ENCODE measurements around the gene IPMK.
A peak's percentile ranks its signal among the peaks of the same experiment; 100 is the strongest.
"Not testable (repeated sequence)": the region's sequence is repeated elsewhere in the genome, so short reads cannot be mapped to it uniquely, and the experiment has no call there.

Gene IPMK

DNA sequence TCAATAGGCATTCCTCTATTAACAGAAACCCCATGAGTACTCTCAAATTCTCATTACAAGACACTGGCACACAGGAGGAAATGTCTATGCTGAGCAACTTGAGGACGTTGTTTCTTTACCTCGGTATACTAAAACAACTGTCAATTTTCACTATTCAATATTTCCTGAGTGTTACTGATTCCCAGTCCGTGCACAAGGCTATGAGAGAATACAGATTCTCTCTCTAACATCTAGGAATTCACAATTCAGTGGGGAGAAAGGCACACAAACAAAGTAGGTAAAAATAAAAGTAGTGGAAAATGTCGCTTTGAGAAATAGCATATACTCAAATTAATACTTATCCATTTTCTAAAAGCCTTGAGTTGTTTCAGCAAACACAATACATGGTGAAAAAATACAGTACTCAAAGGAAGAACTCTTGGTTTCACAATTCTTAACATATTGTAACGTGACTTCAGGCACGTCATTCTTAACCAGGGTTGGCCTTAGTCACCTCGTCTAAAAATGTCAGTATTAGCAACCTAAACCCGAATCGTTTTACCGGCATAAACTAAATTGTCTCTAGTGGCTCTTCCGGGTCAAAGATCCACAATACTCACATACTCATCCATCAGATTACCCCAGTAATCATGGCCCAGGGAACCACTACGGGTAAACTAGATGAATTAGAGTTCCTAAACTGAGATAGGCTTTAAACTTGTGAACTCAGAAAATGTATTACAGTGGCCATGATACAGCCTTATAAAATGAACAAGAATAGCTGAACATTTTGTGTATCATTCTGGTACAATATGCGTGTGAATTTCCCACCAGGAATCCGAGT lies 1.5 kb downstream of the IPMK start:
- H3K9ac ChIP-seq (ENCODE audit: low read length) = peak overlapping the region; percentile 11
- no peaks in the 10 kb centered on the region for H3K9me3 ChIP-seq (ENCODE audit: control insufficient read depth, low read depth, low read length)
- H3K4me1 ChIP-seq (ENCODE audit: control insufficient read depth, low read depth, low read length) = peaks cover 30% of the 10 kb centered on the region
- no peaks in the 10 kb centered on the region for H3K36me3 ChIP-seq (ENCODE audit: control insufficient read depth, low read depth, low read length)
- no peak overlapping the region for H3K27ac ChIP-seq (ENCODE audit: low read length)
- H3K4me3 ChIP-seq (ENCODE audit: low read length) = peak overlapping the region; percentile 95
- peaks cover 19% of the 10 kb centered on the region for H3K27me3 ChIP-seq (ENCODE audit: control insufficient read depth, insufficient read depth, low read length)

DNA sequence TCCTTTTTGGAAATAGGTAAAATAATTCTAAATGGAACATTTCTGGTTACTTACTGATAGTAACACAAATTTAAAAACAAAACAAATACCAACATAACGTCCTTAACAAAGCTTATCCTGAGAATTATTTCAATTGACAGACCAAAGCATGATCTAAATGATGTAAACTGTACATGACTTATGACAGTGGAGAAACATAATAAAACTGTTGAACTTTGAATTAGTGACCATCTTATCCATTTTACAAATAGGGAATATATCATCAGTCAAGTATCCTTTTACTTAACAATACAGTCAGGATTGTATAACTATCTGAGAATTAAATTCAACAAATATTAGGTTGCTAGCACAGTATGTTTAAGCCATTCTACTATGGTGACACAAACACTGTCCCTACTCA lies 2.4 kb downstream of the IPMK start:
- peak overlapping the region; percentile 22 for H3K4me3 ChIP-seq (ENCODE audit: low read length)
- peaks cover 15% of the 10 kb centered on the region for H3K27me3 ChIP-seq (ENCODE audit: control insufficient read depth, insufficient read depth, low read length)
- H3K4me1 ChIP-seq (ENCODE audit: control insufficient read depth, low read depth, low read length) = peaks cover 26% of the 10 kb centered on the region
- no peaks in the 10 kb centered on the region for H3K9me3 ChIP-seq (ENCODE audit: control insufficient read depth, low read depth, low read length)
- H3K9ac ChIP-seq (ENCODE audit: low read length) = no peak overlapping the region
- H3K36me3 ChIP-seq (ENCODE audit: control insufficient read depth, low read depth, low read length) = no peaks in the 10 kb centered on the region
- H3K27ac ChIP-seq (ENCODE audit: low read length) = no peak overlapping the region

DNA sequence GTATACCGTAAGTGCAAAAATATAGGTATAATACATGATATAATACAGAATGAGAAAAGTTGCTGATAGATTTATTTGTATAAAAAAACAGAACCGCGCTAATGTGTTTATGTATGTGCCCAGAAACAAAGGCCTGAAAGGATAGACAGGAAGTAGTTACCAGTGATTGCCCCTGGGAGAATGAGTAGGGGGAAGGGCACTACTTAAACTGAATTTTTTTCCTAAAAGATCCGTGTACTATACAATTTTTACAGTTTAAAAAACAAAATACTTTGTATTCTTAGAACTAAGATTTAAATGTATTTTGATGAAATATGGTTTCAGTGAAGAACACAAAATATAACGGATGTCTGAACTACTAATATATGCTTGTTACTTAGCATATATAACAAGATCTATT lies 2.9 kb downstream of the IPMK start:
- Histone ChIP-seq H3K9ac (ENCODE audit: low read length) (no peak overlapping the region), H3K27ac (ENCODE audit: low read length) (no peak overlapping the region), H3K4me3 (ENCODE audit: low read length) (peak overlapping the region; percentile 22), H3K9me3 (ENCODE audit: control insufficient read depth, low read depth, low read length) (no peaks in the 10 kb centered on the region), H3K4me1 (ENCODE audit: control insufficient read depth, low read depth, low read length) (peaks cover 23% of the 10 kb centered on the region), H3K27me3 (ENCODE audit: control insufficient read depth, insufficient read depth, low read length) (peaks cover 15% of the 10 kb centered on the region), H3K36me3 (ENCODE audit: control insufficient read depth, low read depth, low read length) (no peaks in the 10 kb centered on the region)

- Histone ChIP-seq H3K36me3 (ENCODE audit: control insufficient read depth, low read depth, low read length) (no peaks in the 10 kb centered on the region), H3K4me3 (ENCODE audit: low read length) (no peak overlapping the region), H3K27ac (ENCODE audit: low read length) (no peak overlapping the region), H3K27me3 (ENCODE audit: control insufficient read depth, insufficient read depth, low read length) (peaks cover 15% of the 10 kb centered on the region), H3K4me1 (ENCODE audit: control insufficient read depth, low read depth, low read length) (peaks cover 23% of the 10 kb centered on the region), H3K9ac (ENCODE audit: low read length) (no peak overlapping the region), H3K9me3 (ENCODE audit: control insufficient read depth, low read depth, low read length) (no peaks in the 10 kb centered on the region)
Observed at GRCh38 chr10:58262766-58263165, 4.9 kb downstream of the IPMK start.

GRCh38 chr10:58260334-58260733 lies 7.4 kb downstream of the IPMK start:
- Histone ChIP-seq H3K4me1 (ENCODE audit: control insufficient read depth, low read depth, low read length) (peaks cover 12% of the 10 kb centered on the region), H3K4me3 (ENCODE audit: low read length) (no peak overlapping the region), H3K9ac (ENCODE audit: low read length) (no peak overlapping the region), H3K27ac (ENCODE audit: low read length) (no peak overlapping the region), H3K36me3 (ENCODE audit: control insufficient read depth, low read depth, low read length) (no peaks in the 10 kb centered on the region), H3K27me3 (ENCODE audit: control insufficient read depth, insufficient read depth, low read length) (no peaks in the 10 kb centered on the region), H3K9me3 (ENCODE audit: control insufficient read depth, low read depth, low read length) (no peaks in the 10 kb centered on the region)

DNA sequence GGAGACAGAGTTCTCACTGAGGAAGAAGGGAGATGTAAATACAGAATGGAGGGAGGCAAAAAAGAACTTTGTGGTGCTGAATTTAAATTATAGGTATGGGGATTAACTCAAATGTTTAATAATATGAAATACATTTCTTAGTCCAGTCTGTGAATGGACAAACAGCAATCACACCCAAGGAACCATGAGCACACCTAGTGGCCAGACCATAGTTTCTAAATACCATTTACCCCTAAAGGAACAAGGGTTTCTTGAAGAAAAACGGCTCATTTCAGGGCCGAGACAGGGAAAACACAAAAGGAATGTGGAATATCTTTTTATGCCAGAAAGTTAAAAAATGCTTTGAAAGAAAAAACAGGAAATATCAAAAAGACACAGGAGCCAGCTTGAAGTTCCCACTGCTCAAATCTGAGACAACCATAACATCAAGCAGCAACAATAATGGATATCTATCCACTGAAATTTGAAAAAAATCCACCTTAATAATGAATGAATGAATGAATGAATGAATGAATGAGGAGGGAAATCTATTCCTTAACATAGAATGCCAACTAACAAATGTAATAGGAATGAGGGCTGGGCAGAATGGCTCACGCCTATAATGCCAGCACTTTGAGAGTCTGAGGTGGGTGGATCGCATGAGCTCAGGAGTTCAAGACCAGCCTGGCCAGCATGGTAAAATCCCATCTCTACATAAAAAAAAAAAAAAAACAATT lies 8.6 kb downstream of the IPMK start:
- H3K9me3 ChIP-seq (ENCODE audit: control insufficient read depth, low read depth, low read length) = no peaks in the 10 kb centered on the region
- H3K4me1 ChIP-seq (ENCODE audit: control insufficient read depth, low read depth, low read length) = no peaks in the 10 kb centered on the region
- no peak overlapping the region for H3K27ac ChIP-seq (ENCODE audit: low read length)
- H3K4me3 ChIP-seq (ENCODE audit: low read length) = no peak overlapping the region
- no peaks in the 10 kb centered on the region for H3K36me3 ChIP-seq (ENCODE audit: control insufficient read depth, low read depth, low read length)
- no peak overlapping the region for H3K9ac ChIP-seq (ENCODE audit: low read length)
- no peaks in the 10 kb centered on the region for H3K27me3 ChIP-seq (ENCODE audit: control insufficient read depth, insufficient read depth, low read length)

DNA sequence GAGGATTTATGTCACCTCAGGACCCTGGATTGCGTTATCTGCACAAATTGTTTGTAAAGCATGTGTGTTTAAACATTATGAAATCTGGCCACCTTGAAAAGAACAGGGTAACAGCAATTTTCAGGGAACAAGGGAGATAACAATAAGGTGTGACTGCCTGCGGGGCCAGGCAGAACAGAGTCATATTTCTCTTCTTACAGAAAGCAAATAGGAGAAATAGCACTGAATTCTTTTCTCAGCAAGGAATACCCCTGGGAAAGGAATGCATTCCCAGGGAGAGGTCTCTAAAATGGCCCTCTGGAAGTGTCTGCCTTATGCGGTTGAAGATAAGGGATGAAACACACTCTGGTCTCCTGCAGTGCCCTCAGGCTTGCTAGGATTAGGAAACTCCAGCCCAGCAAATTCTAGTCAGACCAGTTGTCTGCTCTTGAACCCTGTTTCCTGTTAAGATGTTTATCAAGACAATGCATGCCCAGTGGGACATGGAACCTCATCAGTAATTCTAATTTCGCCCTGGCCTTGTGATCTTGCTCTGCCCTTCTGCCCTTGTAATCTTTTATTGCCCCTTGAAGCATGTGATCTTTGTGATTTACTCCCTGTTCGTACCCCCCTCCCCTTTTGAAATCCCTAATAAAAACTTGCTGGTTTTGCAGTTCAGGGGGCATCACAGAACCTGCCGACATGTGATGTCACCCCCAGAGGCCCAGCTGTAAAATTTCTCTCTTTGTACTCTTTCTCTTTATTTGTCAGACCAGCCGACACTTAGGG lies 11.5 kb downstream of the IPMK start:
- H3K9me3 ChIP-seq (ENCODE audit: control insufficient read depth, low read depth, low read length); H3K36me3 ChIP-seq (ENCODE audit: control insufficient read depth, low read depth, low read length); H3K4me3 ChIP-seq (ENCODE audit: low read length); H3K27ac ChIP-seq (ENCODE audit: low read length); H3K27me3 ChIP-seq (ENCODE audit: control insufficient read depth, insufficient read depth, low read length); H3K4me1 ChIP-seq (ENCODE audit: control insufficient read depth, low read depth, low read length); H3K9ac ChIP-seq (ENCODE audit: low read length): not testable (repeated sequence)

DNA sequence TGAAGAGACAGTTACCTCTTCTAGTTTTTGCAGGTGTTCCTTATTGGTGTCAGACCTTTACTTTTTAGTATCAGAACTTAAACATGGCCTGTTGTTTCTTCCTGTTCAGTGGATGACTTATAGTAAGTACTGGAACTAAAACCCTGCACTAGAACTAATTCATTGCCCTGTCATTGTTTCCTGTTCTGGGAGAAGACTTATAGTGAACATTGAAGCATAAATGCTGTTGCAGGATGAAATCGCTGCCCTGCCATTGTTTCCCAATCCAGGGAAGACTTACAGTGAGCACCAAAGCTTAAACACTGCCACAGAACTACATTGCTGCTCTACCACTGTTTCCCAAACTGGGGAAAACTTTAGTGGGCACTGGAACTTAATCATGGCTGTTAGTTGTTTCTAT lies 13.1 kb downstream of the IPMK start:
- H3K27ac ChIP-seq (ENCODE audit: low read length) = no peak overlapping the region
- H3K27me3 ChIP-seq (ENCODE audit: control insufficient read depth, insufficient read depth, low read length) = no peaks in the 10 kb centered on the region
- H3K4me1 ChIP-seq (ENCODE audit: control insufficient read depth, low read depth, low read length) = no peaks in the 10 kb centered on the region
- no peaks in the 10 kb centered on the region for H3K9me3 ChIP-seq (ENCODE audit: control insufficient read depth, low read depth, low read length)
- H3K36me3 ChIP-seq (ENCODE audit: control insufficient read depth, low read depth, low read length) = no peaks in the 10 kb centered on the region
- no peak overlapping the region for H3K9ac ChIP-seq (ENCODE audit: low read length)
- no peak overlapping the region for H3K4me3 ChIP-seq (ENCODE audit: low read length)

DNA sequence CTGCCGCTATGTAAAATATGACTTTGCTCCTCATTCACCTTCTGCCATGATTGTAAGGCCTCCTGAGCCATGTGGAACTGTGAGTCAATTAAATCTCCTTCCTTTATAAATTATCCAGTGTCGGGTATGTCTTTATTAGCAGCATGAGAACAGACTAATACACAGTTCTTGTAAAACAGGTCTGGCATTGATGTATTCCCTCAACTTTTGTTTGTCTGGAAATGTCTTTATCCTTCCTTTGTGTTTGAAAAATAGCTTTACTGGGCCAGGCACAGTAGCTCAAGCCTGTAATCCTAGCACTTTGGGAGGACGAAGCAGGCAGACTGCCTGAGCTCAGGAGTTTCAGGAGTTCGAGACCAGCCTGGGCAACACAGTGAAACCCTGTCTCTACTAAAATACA lies 14.5 kb downstream of the IPMK start:
- Histone ChIP-seq H3K9me3 (ENCODE audit: control insufficient read depth, low read depth, low read length) (no peaks in the 10 kb centered on the region), H3K27ac (ENCODE audit: low read length) (no peak overlapping the region), H3K4me3 (ENCODE audit: low read length) (no peak overlapping the region), H3K4me1 (ENCODE audit: control insufficient read depth, low read depth, low read length) (no peaks in the 10 kb centered on the region), H3K9ac (ENCODE audit: low read length) (no peak overlapping the region), H3K36me3 (ENCODE audit: control insufficient read depth, low read depth, low read length) (no peaks in the 10 kb centered on the region), H3K27me3 (ENCODE audit: control insufficient read depth, insufficient read depth, low read length) (no peaks in the 10 kb centered on the region)

GRCh38 chr10:58244666-58245065 lies 23.0 kb downstream of the IPMK start:
- not testable (repeated sequence) for H3K9ac ChIP-seq (ENCODE audit: low read length); H3K4me1 ChIP-seq (ENCODE audit: control insufficient read depth, low read depth, low read length); H3K36me3 ChIP-seq (ENCODE audit: control insufficient read depth, low read depth, low read length); H3K27ac ChIP-seq (ENCODE audit: low read length); H3K4me3 ChIP-seq (ENCODE audit: low read length); H3K27me3 ChIP-seq (ENCODE audit: control insufficient read depth, insufficient read depth, low read length); H3K9me3 ChIP-seq (ENCODE audit: control insufficient read depth, low read depth, low read length)

DNA sequence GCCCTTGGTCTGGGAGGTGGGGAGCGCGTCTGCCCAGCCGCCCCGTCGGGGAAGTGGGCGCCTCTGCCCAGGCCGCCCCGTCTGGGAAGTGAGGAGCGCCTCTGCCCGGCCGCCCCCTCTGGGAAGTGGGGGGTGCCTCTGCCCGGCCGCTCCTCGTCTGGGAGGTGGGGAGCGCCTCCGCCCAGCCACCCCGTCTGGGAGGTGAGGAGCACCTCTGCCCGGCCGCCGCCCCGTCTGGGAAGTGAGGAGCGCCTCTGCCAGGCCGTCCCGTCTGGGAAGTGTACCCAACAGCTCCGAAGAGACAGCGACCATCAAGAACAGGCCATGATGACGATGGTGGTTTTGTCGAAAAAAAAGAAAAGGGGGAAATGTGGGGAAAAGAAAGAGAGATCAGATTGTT lies 23.5 kb downstream of the IPMK start:
- not testable (repeated sequence) for H3K9me3 ChIP-seq (ENCODE audit: control insufficient read depth, low read depth, low read length); H3K27ac ChIP-seq (ENCODE audit: low read length); H3K27me3 ChIP-seq (ENCODE audit: control insufficient read depth, insufficient read depth, low read length)

More for the DNA sequence above, 23.5 kb downstream of the IPMK start:
- not testable (repeated sequence) for H3K4me3 ChIP-seq (ENCODE audit: low read length); H3K36me3 ChIP-seq (ENCODE audit: control insufficient read depth, low read depth, low read length); H3K4me1 ChIP-seq (ENCODE audit: control insufficient read depth, low read depth, low read length); H3K9ac ChIP-seq (ENCODE audit: low read length)

Measured in iPS-18a (cell line).